ENCODE measurements around the gene OPRL1.

Gene OPRL1

DNA sequence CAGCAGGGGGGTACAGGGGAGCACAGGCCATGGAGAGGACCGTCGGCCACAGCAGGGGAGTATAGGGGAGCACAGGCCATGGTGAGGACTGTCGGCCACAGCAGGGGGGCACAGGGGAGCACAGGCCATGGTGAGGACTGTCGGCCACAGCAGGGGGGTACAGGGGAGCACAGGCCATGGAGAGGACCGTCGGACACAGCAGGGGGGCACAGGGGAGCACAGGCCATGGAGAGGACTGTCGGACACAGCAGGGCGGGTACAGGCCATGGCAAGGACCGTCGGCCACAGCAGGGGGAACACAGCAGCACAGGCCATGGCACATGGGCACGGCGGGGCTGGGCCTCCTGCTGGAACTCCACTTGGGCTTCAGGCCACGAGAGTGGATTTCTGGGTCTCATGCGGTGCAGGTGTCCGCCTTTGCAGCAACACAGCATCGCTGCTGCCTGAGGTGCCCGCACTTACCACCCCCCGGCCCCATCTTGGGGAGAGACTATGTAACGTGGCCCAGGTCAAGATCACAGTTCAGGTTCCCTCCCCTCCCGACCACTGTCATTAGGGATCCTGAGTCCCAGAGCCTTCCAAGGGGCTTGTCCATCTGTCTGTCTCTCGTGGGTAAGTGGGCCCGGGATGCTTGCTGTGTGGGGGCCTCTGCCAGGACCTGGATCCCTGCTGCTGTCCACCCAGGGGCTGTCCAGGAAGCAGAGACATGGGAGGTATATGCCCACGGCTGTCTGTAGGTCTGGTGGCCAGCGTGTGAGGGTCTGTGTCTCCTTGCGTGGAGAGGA is 25.0 kb downstream of the OPRL1 start:
- DNase-seq (ENCODE audit: low spot score), result no peak

DNA sequence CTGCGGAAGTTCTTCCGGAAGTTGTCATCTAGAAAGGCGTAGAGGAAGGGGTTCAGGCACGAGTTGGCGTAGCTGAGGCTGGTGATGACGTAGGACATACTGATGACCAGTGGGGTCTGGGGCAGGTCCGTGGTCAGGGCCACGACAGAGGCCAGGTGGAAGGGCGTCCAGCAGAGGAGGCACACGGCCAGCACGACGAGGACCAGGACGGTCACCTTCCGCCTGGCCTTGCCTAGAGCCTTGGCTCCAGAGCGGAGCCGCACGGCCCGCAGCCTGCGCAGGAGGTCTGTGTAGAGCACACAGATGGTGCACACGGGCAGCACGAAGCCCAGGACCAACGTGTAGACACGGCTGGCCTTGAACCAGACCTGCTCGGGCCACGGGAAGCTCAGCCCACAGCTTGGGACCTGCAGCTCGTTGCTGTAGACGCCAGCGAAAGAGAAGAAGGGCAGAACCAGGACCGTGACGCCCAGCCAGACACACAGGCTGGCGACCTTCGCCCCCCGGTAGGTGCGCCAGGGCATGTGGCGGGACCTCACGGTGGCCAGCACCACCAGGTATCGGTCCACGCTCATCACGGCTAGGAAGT is 26.1 kb downstream of the OPRL1 start:
- DNase-seq (ENCODE audit: low spot score), result no peak

GRCh38 chr20:64106435-64106961 is 26.6 kb downstream of the OPRL1 start:
- no peak for DNase-seq (ENCODE audit: low spot score)

- DNase-seq (ENCODE audit: low spot score), result no peak
Measured at GRCh38 chr20:64106981-64107735, 27.3 kb downstream of the OPRL1 start, which contains the start of gene NPBWR2. TSS of gene NPBWR2 (minus strand) at chr20:64107565. CDS start at chr20:64106831, 734 bp downstream.

GRCh38 chr20:64107736-64108457 is 28.0 kb downstream of the OPRL1 start:
- DNase-seq (ENCODE audit: low spot score), result no peak

- no peak for DNase-seq (ENCODE audit: low spot score)
Measured at GRCh38 chr20:64108731-64109681, 29.1 kb downstream of the OPRL1 start.

DNA sequence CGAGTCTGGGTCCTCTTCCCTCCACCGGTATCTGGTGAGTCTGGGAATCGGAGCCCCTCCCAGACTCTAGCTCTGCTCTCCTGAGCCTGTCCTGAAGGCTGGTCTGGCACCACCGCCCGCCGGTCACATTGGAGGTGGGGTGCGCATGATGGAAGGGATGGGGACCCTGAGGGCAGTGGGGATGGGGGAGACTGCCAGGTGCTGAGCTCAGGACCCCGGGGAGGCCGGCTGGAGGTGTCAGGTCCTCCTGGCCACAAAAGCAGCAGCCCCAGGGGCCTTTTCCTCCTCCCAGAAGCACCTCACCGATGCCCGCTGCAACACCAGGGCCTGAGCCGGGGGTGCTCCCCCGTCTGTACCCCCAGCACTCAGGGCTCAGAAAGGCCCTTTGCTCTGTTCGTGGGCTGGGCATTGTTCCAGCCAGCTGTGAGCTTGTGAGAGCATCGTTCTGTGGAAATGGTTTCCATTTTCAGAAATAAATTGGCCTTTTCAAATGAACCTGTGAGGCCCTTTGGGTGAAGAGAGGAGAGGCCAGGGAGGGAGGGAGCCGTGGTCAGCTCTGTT is 30.0 kb downstream of the OPRL1 start:
- no peak for DNase-seq (ENCODE audit: low spot score)

- no peak for DNase-seq (ENCODE audit: low spot score)
Measured at GRCh38 chr20:64110411-64111068, 30.7 kb downstream of the OPRL1 start.

- DNase-seq (ENCODE audit: low spot score), result no peak
Measured at GRCh38 chr20:64111841-64112641, 32.2 kb downstream of the OPRL1 start.

GRCh38 chr20:64112691-64113443 is 33.0 kb downstream of the OPRL1 start:
- no peak for DNase-seq (ENCODE audit: low spot score)

DNA sequence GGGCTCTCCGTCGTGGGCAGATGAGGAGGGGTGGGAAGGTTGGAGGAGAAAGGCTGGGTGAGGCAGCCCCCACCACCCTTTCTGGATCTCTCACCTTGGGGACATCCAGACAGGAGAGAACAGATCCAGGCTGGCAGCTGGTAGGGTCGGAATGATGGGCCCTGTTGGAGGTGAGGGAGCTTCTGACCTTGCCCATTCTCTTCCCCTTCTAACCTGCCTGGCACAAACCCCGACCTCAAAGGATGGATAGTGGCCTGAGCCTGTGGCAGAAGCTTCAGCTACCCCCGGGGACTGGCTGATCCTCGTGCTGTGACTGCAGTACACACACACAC is 33.5 kb downstream of the OPRL1 start:
- DNase-seq (ENCODE audit: low spot score), result no peak

- no peak for DNase-seq (ENCODE audit: low spot score)
Measured at GRCh38 chr20:64113796-64114355, 34.0 kb downstream of the OPRL1 start.

GRCh38 chr20:64114356-64114971 is 34.6 kb downstream of the OPRL1 start:
- no peak for DNase-seq (ENCODE audit: low spot score)

GRCh38 chr20:64115171-64115911 is 35.5 kb downstream of the OPRL1 start:
- DNase-seq (ENCODE audit: low spot score), result no peak

GRCh38 chr20:64116016-64116415 is 36.1 kb downstream of the OPRL1 start:
- DNase-seq (ENCODE audit: low spot score), result no peak

DNA sequence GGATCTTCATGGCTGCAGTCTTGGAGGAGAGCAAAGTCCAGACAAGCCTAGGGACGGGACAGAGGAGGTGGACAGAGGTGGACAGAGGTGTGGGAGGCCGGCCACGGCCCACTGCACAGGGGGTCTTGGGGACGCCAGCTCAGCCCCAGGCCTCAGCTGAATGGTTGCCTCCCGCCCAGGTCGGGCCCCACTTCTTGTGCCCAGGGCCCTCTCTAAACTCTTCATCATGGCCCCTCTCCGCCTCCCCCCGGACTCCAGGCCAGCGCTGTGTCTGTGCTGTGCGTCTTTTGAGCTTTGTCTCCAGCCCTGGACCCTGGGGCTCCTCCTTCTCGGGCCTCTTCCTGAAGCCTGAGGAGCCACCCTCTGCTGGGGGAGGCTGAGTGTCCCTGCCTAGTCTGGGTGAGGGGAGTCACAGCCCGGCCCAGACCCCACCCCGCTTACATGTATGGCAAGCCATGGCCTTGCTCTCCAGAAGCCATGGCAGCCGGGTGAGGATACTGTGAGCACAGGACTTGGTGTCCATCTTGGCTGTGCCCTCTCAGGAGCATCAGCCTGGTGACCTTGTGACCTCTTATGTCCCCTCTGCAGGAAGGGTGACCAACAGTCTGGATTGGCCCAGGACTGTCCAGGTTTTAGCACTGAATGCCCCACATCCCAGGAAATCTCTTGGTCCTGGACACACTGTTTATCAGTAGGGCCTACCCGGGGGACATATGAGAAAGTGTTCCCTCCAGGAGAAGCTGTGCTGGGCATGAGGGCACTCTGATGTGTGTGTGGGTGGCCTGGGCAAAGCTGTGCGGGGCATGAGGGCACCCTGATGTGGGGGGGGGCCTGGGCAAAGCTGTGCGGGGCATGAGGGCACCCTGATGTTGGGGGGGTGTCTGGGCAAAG is 36.9 kb downstream of the OPRL1 start:
- DNase-seq (ENCODE audit: low spot score), result no peak
